Stimulated activated CD8-positive, alpha-beta memory T cell treated with anti-CD3 and anti-CD28 coated beads, Interleukin-15, amount 100 ng/mL, for 4 hours (primary cell): ENCODE results near the gene FAM120A.

Experiments
- DNase-seq, 2 donors: peaks; one replicate each; pipeline ENCODE4 v3.0.0-alpha.2; 2020; ENCODE audit warnings: low read depth in 2 of 2

FAM120A gene

GRCh38 chr9:93594041-93594756 is 142.7 kb downstream of the FAM120A start:
- DNase-seq, result no peak

- DNase-seq, result no peak
Measured at GRCh38 chr9:93595461-93595860, 144.0 kb downstream of the FAM120A start.

DNA sequence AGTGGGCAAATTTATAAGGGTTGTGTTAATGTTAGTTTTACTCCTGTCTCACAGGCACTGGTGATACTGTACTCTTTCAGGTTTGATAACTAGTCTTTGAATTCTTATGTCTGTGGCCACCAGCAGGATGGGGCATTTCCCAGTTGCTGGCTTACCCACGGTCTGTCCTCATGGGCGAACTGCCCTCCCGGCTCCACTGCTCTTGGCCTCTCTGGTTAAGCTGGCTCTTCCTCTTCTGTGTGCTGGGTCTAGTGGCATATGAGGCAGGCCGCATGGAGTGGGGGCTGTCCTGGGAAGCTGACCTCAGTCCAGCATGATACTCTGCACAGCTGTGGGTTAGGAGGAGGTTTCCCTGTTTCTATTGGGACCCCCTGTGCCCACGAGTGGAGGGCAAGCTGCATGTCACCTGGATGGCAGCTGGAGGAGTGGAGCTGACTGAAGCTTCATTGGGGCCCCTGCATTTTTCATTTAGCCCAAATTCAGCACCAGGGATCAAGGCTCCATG is 144.4 kb downstream of the FAM120A start:
- no peak for DNase-seq

DNA sequence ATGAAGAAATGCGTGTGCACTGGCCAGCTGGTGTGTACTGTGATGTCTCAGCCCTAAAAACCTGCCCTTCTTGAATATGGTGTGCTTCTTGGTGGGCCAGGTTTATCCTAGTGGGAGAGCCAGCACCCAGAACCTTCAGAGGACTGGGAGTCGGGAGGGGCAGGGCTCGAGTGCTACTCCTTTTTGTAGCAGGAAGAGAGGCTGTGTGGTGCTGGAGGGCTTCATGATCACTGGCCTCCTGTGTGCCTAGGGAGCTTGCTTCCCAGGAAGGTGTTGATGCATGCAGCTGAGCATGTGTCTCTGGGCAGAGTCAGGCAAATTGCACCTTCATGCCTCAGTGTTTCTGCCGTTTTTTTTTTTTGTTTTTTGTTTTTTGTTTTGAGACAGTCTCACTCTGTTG is 144.9 kb downstream of the FAM120A start:
- DNase-seq, result no peak

DNA sequence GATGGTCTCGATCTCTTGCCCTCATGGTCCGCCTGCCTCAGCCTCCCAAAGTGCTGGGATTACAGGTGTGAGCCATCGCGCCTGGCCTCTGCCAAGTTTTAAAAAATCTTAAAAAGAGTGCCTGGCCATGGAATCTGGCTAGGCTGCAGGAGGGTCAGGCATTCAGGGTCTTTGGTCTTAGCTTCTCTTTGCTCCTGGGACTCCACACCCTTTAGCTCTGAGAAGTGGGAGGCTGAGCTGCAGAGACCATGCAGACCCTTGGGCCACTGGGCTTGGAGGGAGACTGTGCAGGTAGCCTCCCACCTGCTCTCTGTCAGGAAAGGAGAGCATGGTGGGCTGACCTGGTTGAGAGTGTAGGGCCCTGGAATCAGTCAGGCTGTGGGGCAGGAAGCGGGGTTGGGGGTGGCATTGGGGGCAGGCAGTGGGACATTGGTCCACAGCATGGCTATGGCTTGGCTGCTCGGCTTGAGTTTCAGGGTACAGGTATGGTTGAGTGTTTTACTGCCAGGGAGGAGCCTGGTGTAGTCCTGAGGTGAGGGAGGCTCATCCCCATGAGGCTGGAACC is 145.7 kb downstream of the FAM120A start:
- DNase-seq, result no peak

- DNase-seq, result no peak
Measured at GRCh38 chr9:93597871-93598646, 146.6 kb downstream of the FAM120A start.

- no peak for DNase-seq
Measured at GRCh38 chr9:93598647-93599241, 147.3 kb downstream of the FAM120A start.

GRCh38 chr9:93599571-93600403 is 148.3 kb downstream of the FAM120A start:
- no peak for DNase-seq

- no peak for DNase-seq
Measured at GRCh38 chr9:93600504-93600903, 149.0 kb downstream of the FAM120A start.

- DNase-seq, result no peak
Measured at GRCh38 chr9:93601063-93601462, 149.6 kb downstream of the FAM120A start.

GRCh38 chr9:93601666-93602065 is 150.2 kb downstream of the FAM120A start:
- no peak for DNase-seq

- DNase-seq, result no peak
Measured at GRCh38 chr9:93603011-93603410, 151.5 kb downstream of the FAM120A start.

DNA sequence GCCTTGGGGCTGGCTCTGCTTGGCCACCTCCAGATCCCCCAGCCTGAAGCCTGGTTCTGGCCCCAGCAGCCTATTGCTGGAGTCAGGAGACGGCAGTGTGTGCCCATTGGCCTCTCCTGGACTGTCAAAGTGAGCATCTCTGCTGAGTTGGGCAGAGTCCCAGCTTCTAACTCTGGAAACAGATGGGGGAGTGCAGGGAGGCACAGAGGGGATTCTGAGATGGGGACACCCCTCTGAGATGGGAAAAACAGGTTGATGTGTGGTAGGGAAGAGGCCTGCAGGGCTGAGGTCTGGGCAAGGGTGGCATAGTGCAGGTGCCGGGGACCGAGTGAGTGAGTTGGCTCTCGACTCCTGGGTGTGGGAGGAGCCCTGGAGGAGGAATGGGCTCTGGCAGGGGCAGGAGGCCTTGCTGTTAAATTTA is 152.4 kb downstream of the FAM120A start:
- DNase-seq, result no peak

- no peak for DNase-seq
Measured at GRCh38 chr9:93606187-93606586, 154.7 kb downstream of the FAM120A start.

DNA sequence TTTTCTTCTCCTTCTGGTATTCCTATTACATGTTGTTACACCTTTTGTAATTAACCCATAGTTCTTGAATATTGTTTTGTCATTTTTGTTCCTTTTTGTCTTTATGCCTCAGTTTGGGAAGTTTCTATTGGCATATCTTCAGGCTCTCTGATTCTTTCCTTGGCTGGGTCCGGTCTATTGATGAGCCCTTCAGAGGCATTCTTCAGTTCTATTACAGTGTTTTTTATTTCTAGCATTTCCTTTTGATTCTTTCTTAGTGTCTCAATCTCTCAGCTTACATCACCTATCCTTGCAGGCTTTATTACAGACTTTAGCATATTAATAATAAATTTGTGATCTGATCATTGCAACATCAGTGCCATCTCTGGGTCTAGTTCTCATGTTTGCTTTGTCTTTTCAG is 158.7 kb downstream of the FAM120A start:
- DNase-seq, result no peak

DNA sequence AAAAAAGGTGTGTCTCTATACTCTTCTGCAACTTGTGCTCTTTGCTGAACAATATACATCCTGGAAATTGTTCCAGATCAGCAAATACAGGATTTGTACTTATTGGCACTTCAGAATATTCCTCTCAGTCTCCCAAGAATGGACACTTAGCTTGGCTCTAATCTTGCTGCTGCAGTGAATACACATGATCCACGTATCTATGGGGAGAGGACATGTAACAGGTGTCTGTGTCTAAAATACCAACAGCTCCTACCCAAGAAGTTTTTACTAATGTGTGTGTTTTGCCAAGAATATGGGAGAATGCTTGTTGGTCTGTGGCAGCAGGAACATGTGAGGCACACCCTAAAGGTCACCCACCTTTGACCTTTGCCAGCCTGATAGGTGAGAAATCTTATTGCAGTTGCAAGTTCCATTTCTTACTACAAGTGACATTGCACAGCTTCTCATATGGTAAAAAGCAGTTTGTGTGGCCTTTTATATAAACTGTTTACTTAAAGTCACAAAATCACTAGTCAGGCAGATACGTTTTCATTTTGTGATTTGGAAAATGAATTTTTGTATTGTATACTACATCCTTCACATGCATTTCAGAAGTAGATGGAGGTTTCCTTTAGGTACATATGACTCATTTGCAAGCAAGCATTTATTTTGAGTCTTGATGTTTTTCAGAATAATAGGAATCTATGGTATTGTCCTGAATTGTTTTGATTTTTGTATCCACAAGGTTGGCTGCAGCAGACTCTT is 160.7 kb downstream of the FAM120A start:
- no peak for DNase-seq

- no peak for DNase-seq
Measured at GRCh38 chr9:93612796-93613154, 161.3 kb downstream of the FAM120A start.

DNA sequence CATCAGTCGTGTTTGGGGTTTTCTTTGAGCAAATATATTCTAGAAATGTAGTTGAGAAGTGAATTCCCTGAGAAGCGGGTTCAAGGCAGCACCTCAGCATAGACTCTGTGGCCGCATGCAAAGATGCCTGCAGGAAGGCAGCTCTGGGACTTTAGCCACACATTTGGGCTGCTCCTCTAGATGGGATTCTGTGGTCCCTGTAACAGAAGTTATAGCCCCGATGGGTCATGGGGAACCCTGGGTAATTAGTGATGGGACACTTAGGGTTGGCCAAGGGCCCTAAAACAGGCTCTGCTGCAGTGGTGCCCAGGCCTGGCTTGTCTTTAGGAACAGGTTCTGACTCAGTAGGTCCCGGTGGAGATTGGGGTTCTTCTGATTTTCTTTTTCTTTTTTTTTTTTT is 161.7 kb downstream of the FAM120A start:
- DNase-seq, result no peak

DNA sequence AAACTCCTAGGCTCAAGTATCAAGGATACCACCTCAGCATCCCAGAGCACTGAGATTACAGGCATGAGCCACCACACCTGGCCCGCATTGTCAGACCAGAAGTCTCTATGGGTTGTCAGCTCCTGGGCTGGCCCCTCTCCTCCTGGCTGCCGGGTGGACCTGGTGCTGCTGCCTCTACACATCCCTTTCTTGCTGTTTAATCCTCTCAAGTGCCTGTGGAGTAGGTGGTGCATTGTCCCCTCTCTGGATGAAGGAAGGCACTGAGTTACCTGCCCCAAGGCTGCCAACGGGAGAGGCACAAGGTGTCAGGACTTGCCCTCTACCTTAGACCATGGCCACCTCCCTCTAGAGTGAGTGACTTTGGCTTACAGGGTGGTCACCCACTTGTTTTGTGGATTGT is 162.3 kb downstream of the FAM120A start:
- DNase-seq, result no peak

DNA sequence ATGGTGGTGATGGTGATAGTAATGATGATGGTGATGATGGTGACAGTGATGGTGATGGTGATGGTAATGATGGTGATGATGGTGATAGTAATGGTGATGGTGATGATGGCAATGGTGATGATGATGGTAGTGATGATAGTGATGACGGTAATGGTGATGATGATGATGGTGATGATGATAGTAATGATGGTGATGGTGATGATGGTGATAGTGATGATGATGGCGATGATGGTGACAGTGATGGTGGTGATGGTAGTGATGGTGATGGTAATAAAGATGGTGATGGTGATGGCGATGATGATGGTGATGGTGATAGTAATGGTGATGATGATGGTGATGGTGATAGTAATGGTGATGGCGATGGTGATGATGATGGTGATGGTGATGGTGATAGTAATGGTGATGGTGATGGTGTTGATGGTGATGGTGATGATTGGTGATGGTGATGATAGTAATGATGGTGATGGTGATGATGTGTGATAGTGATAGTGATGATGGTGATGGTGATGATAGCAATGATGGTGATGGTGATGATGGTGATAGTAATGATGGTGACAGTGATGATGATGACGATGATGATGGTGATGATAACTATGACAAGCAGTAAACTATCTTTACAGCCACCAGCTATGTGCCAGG is 163.5 kb downstream of the FAM120A start:
- no peak for DNase-seq
